HepG2 (cell line): ENCODE data around the gene CRIM1.

Source experiments
- MAFK ChIP-seq, 2 experiments: IDR thresholded peaks in 1 of 2; conservative IDR thresholded peaks in 1 of 2; 2 replicates each; pipeline ENCODE4 v1.6.1; 2011; ENCODE audit warnings: improper control_type of control experiment in 2 of 2, low read length in 2 of 2
- NONO ChIP-seq, 2 experiments: fragments of 450-650 bp in 1 of 2; sonication (generic) in 1 of 2; formaldehyde crosslinking in 1 of 2; IDR thresholded peaks in 1 of 2; conservative IDR thresholded peaks in 1 of 2; 2 replicates each; pipeline versions ENCODE4 v1.6.1 to v1.8.0; 2017 to 2022; ENCODE audit warnings: mild to moderate bottlenecking in 1 of 2, missing genetic modification reagents in 1 of 2, moderate library complexity in 1 of 2
- POLR2A ChIP-seq, 2 experiments: IDR thresholded peaks; 2 replicates each; pipeline ENCODE4 v1.6.1; 2011; ENCODE audit warnings: low read depth in 2 of 2, low read length in 2 of 2, mild to moderate bottlenecking in 1 of 2, moderate library complexity in 1 of 2; ENCODE audit not compliant: insufficient read depth in 1 of 2
- POLR2AphosphoS5 ChIP-seq: IDR thresholded peaks from 2 replicates; pipeline ENCODE4 v1.6.1; 2012; ENCODE audit warnings: low read depth, low read length
- U2AF2 ChIP-seq: fragments of 200-400 bp; formaldehyde crosslinking; IDR thresholded peaks from 2 replicates; pipeline ENCODE4 v1.6.1; 2017; ENCODE audit warnings: low read depth, mild to moderate bottlenecking, low read length
- ZBTB8A ChIP-seq: sonication (generic); formaldehyde crosslinking; IDR thresholded peaks from 2 replicates; pipeline ENCODE4 v1.4.0; 2020; ENCODE audit warnings: mild to moderate bottlenecking, low read depth, missing genetic modification reagents, borderline replicate concordance
- ZNF629 ChIP-seq: sonication (generic); formaldehyde crosslinking; conservative IDR thresholded peaks from 2 replicates; pipeline ENCODE4 v1.5.0; 2020; ENCODE audit warnings: missing genetic modification reagents
- ZNF737 ChIP-seq: sonication (generic); formaldehyde crosslinking; IDR thresholded peaks from 2 replicates; pipeline ENCODE4 v1.5.0; 2020; ENCODE audit warnings: missing genetic modification reagents, mild to moderate bottlenecking, borderline replicate concordance
- TF ChIP-seq, protein P1 (sequence below): sonication (generic); formaldehyde crosslinking; IDR thresholded peaks from 2 replicates; pipeline ENCODE4 v1.8.1; 2023; ENCODE audit warnings: mild to moderate bottlenecking, missing genetic modification reagents
- TF ChIP-seq, protein P2 (sequence below), 2 experiments: sonication (generic) in 1 of 2; formaldehyde crosslinking in 1 of 2; IDR thresholded peaks; 2 replicates each; pipeline versions ENCODE4 v1.5.1 to v1.6.1; 2011 to 2020; ENCODE audit warnings: borderline replicate concordance in 1 of 2, low read depth in 1 of 2, low read length in 1 of 2, mild to moderate bottlenecking in 1 of 2, missing genetic modification reagents in 1 of 2, moderate library complexity in 1 of 2
- TF ChIP-seq, protein P3 (sequence below): sonication (generic); formaldehyde crosslinking; IDR thresholded peaks from 2 replicates; pipeline ENCODE4 v1.5.0; 2020; ENCODE audit warnings: mild to moderate bottlenecking, missing genetic modification reagents, moderate library complexity
- TF ChIP-seq, protein P4 (sequence below): sonication (generic); formaldehyde crosslinking; IDR thresholded peaks from 2 replicates; pipeline ENCODE4 v1.8.1; 2022; ENCODE audit warnings: mild to moderate bottlenecking, missing genetic modification reagents
- TF ChIP-seq, protein P5 (sequence below): sonication (generic); formaldehyde crosslinking; IDR thresholded peaks from 2 replicates; pipeline ENCODE4 v1.5.1; 2020; ENCODE audit warnings: missing genetic modification reagents, mild to moderate bottlenecking, borderline replicate concordance

DNA sequence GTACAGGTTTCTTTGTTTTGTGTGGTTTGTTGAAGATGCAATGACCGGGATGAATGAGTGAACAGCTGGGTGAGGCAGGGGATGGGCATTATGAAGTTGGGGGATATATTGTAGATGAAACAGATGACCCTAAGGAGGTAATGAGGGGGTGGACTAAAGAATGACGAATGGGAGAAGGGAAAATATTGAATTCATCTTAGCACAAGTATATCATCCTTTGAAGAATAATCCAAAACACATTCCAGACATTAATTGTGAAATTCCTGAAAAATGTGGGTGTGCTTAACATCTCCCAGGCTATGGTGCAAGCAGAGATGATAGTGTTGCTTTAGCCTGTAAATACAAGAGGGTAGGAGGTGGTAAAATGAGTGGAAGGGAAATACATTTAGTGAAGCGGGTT, 5.8 kb downstream of the CRIM1 start:
- TF ChIP-seq POLR2AphosphoS5 (no peak; the same call in 1 of the 2 replicates), MAFK (conservative IDR thresholded peaks at IDR 0.05 in 1 of 2, IDR thresholded peaks at IDR 0.05 in 1 of 2; ENCODE audit: low read length in 2 of 2) (no peak), NONO (IDR thresholded peaks at IDR 0.05) (no peak), NONO (CRISPR knock-in tag; conservative IDR thresholded peaks at IDR 0.05) (no peak), ZNF629 (CRISPR knock-in tag) (no peak), U2AF2 (no peak), POLR2A (IDR thresholded peaks at IDR 0.05; ENCODE audit: insufficient read depth in 1 of 2, low read depth in 2 of 2, low read length in 2 of 2) (no peak), ZNF737 (CRISPR knock-in tag) (no peak), ZBTB8A (CRISPR knock-in tag) (no peak)
- TF ChIP-seq, protein P1, sequence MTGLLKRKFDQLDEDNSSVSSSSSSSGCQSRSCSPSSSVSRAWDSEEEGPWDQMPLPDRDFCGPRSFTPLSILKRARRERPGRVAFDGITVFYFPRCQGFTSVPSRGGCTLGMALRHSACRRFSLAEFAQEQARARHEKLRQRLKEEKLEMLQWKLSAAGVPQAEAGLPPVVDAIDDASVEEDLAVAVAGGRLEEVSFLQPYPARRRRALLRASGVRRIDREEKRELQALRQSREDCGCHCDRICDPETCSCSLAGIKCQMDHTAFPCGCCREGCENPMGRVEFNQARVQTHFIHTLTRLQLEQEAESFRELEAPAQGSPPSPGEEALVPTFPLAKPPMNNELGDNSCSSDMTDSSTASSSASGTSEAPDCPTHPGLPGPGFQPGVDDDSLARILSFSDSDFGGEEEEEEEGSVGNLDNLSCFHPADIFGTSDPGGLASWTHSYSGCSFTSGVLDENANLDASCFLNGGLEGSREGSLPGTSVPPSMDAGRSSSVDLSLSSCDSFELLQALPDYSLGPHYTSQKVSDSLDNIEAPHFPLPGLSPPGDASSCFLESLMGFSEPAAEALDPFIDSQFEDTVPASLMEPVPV (CRISPR knock-in tag), result no peak
- TF ChIP-seq, protein P2, sequence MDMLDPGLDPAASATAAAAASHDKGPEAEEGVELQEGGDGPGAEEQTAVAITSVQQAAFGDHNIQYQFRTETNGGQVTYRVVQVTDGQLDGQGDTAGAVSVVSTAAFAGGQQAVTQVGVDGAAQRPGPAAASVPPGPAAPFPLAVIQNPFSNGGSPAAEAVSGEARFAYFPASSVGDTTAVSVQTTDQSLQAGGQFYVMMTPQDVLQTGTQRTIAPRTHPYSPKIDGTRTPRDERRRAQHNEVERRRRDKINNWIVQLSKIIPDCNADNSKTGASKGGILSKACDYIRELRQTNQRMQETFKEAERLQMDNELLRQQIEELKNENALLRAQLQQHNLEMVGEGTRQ (IDR thresholded peaks at IDR 0.05; ENCODE audit: low read depth, low read length), result no peak
- TF ChIP-seq, protein P2 (CRISPR knock-in tag; IDR thresholded peaks at IDR 0.05; ENCODE audit: borderline replicate concordance), result no peak
- TF ChIP-seq, protein P3, sequence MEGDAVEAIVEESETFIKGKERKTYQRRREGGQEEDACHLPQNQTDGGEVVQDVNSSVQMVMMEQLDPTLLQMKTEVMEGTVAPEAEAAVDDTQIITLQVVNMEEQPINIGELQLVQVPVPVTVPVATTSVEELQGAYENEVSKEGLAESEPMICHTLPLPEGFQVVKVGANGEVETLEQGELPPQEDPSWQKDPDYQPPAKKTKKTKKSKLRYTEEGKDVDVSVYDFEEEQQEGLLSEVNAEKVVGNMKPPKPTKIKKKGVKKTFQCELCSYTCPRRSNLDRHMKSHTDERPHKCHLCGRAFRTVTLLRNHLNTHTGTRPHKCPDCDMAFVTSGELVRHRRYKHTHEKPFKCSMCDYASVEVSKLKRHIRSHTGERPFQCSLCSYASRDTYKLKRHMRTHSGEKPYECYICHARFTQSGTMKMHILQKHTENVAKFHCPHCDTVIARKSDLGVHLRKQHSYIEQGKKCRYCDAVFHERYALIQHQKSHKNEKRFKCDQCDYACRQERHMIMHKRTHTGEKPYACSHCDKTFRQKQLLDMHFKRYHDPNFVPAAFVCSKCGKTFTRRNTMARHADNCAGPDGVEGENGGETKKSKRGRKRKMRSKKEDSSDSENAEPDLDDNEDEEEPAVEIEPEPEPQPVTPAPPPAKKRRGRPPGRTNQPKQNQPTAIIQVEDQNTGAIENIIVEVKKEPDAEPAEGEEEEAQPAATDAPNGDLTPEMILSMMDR (CRISPR knock-in tag), result no peak
- TF ChIP-seq, protein P4, sequence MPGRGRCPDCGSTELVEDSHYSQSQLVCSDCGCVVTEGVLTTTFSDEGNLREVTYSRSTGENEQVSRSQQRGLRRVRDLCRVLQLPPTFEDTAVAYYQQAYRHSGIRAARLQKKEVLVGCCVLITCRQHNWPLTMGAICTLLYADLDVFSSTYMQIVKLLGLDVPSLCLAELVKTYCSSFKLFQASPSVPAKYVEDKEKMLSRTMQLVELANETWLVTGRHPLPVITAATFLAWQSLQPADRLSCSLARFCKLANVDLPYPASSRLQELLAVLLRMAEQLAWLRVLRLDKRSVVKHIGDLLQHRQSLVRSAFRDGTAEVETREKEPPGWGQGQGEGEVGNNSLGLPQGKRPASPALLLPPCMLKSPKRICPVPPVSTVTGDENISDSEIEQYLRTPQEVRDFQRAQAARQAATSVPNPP (CRISPR knock-in tag), result no peak
- TF ChIP-seq, protein P5, sequence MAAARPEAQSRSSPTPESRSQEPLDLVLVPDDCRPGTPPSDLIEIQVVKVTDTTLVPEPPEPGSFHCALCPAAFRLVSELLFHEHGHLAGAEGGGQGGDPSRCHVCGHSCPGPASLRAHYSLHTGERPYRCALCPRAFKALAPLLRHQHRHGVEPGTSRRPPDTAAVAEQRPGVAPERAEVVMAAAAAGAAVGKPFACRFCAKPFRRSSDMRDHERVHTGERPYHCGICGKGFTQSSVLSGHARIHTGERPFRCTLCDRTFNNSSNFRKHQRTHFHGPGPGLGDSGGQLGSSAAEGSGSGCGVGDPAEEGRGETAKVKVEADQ (CRISPR knock-in tag), result no peak
